CD14-positive monocyte (primary cell): Measurements from ENCODE around the gene AMOTL1. TPM values are rescaled to one million over a fixed set of nuclear protein-coding genes. Genes with fewer than 3 reads are reported as not detected.

Source experiments
- DNase-seq, 3 donors: peaks; one replicate each; pipeline ENCODE4 v3.0.0-alpha.2; 2011 to 2022
- H2AFZ ChIP-seq: 2 replicates; pipeline ENCODE4 v1.6.0; 2012; ENCODE audit warnings: mild to moderate bottlenecking, low read depth, low read length, inconsistent platforms; ENCODE audit not compliant: insufficient read depth, poor library complexity, severe bottlenecking
- H3K27ac ChIP-seq, 2 donors: 1 replicate in 1 of 2; 2 replicates in 1 of 2; pipeline ENCODE4 v1.5.1; 2012 to 2013; ENCODE audit warnings: low read length in 2 of 2, control low read depth in 1 of 2, inconsistent platforms in 1 of 2, low read depth in 1 of 2, mild to moderate bottlenecking in 1 of 2
- H3K27me3 ChIP-seq, 2 donors: one replicate each; pipeline versions ENCODE4 v1.6.0 to v1.6.1; 2011 to 2013; ENCODE audit warnings: low read length in 2 of 2; ENCODE audit not compliant: control insufficient read depth in 2 of 2, insufficient read depth in 2 of 2
- H3K36me3 ChIP-seq, 2 donors: replicated peaks in 1 of 2; 1 replicate in 1 of 2; 2 replicates in 1 of 2; pipeline versions ENCODE4 v1.5.1 to v1.6.1; 2012 to 2013; ENCODE audit warnings: low read length in 2 of 2, control low read depth in 1 of 2, inconsistent platforms in 1 of 2, mild to moderate bottlenecking in 1 of 2; ENCODE audit not compliant: insufficient read depth in 2 of 2, control insufficient read depth in 1 of 2
- H3K4me1 ChIP-seq, 2 donors: 1 replicate in 1 of 2; 2 replicates in 1 of 2; pipeline versions ENCODE4 v1.5.1 to v1.6.1; 2012 to 2013; ENCODE audit warnings: low read length in 2 of 2, control low read depth in 1 of 2, inconsistent platforms in 1 of 2, mild to moderate bottlenecking in 1 of 2, moderate library complexity in 1 of 2; ENCODE audit not compliant: insufficient read depth in 2 of 2, control insufficient read depth in 1 of 2
- H3K4me2 ChIP-seq: replicated peaks from 2 replicates; pipeline ENCODE3; 2012; ENCODE audit warnings: low read length, moderate library complexity, mild to moderate bottlenecking; ENCODE audit not compliant: poor library complexity, severe bottlenecking; ENCODE audit errors: extremely low read depth
- H3K4me3 ChIP-seq, 3 experiments: fragments of 200-600 bp in 1 of 3; sonication (generic) in 1 of 3; replicated peaks in 1 of 3; 1 replicate in 2 of 3; 2 replicates in 1 of 3; pipeline ENCODE4 v1.5.1; 2011 to 2013; ENCODE audit warnings: low read length in 3 of 3, mild to moderate bottlenecking in 3 of 3, control low read depth in 2 of 3, low read depth in 2 of 3, inconsistent platforms in 1 of 3, moderate library complexity in 1 of 3
- H3K79me2 ChIP-seq: 2 replicates; pipeline ENCODE4 v1.6.0; 2012; ENCODE audit warnings: mild to moderate bottlenecking, control low read depth, inconsistent platforms, low read length, moderate library complexity; ENCODE audit not compliant: insufficient read depth
- H3K9ac ChIP-seq: 2 replicates; pipeline ENCODE4 v1.6.0; 2017; ENCODE audit warnings: low read length, mild to moderate bottlenecking; ENCODE audit not compliant: insufficient read depth, poor library complexity, severe bottlenecking
- H3K9me3 ChIP-seq, 2 donors: replicated peaks in 1 of 2; 1 replicate in 1 of 2; 2 replicates in 1 of 2; pipeline versions ENCODE4 v1.5.1 to v1.6.1; 2012 to 2013; ENCODE audit warnings: low read length in 2 of 2, control low read depth in 1 of 2; ENCODE audit not compliant: control insufficient read depth in 1 of 2, insufficient read depth in 1 of 2
- H4K20me1 ChIP-seq: 2 replicates; pipeline ENCODE4 v1.6.0; 2012; ENCODE audit warnings: mild to moderate bottlenecking, low read length, control low read depth, moderate library complexity; ENCODE audit not compliant: insufficient read depth
- H3K27ac Mint-ChIP-seq, 7 donors: one replicate each; pipeline ENCODE4 v1.8.0; 2020; ENCODE audit warnings: mild to moderate bottlenecking in 7 of 7, mixed read lengths in 7 of 7, moderate library complexity in 6 of 7, inconsistent platforms in 2 of 7
- H3K27me3 Mint-ChIP-seq, 3 donors: one replicate each; pipeline ENCODE4 v1.8.0; 2021 to 2022; ENCODE audit warnings: low read depth in 3 of 3, mild to moderate bottlenecking in 3 of 3, mixed read lengths in 3 of 3, moderate library complexity in 3 of 3, inconsistent platforms in 1 of 3
- H3K36me3 Mint-ChIP-seq, 2 donors: one replicate each; pipeline ENCODE4 v1.8.0; 2020; ENCODE audit warnings: mixed read lengths in 2 of 2, inconsistent platforms in 1 of 2, mild to moderate bottlenecking in 1 of 2
- H3K4me1 Mint-ChIP-seq: one replicate; pipeline ENCODE4 v1.8.0; 2020; ENCODE audit warnings: mild to moderate bottlenecking, mixed read lengths
- H3K4me3 Mint-ChIP-seq, 2 donors: one replicate each; pipeline ENCODE4 v1.8.0; 2020; ENCODE audit warnings: mild to moderate bottlenecking in 2 of 2, mixed read lengths in 2 of 2, moderate library complexity in 1 of 2
- H3K9me3 Mint-ChIP-seq, 7 donors: one replicate each; pipeline ENCODE4 v1.8.0; 2020 to 2022; ENCODE audit warnings: mixed read lengths in 7 of 7, mild to moderate bottlenecking in 6 of 7, moderate library complexity in 6 of 7, inconsistent platforms in 2 of 7
- WGBS: methylation state at CpG from one replicate; pipeline ENCODE4 v1.1.5; 2013; ENCODE audit warnings: missing lambda C conversion rate; ENCODE audit not compliant: insufficient coverage; 5-methylcytosine and 5-hydroxymethylcytosine counted together
- intact Hi-C, 2 donors: fragments of 100-400 bp; cut with micrococcal nuclease; formaldehyde crosslinking; loops; one replicate each; pipeline versions ENCODE4 v1.15.0 to v1.15.1; 2023
- polyA plus RNA-seq, 3 donors: library from polyadenylated mRNA; depleted of rRNA in 1 of 3; unstranded in 2 of 3; stranded (reverse) in 1 of 3; fragments of 300-500 nt in 2 of 3; fragments of >200 nt in 1 of 3; fragmentation: Illumina TruSeq in 2 of 3; gene quantifications; 1 replicate in 2 of 3; 2 replicates in 1 of 3; pipeline ENCODE4 v1.2.3, GENCODE V29; 2012 to 2021
- TF ChIP-seq, protein P1 (sequence below): fragments of 200-600 bp; IDR thresholded peaks from one replicate; pipeline ENCODE4 v1.8.0; 2022; ENCODE audit warnings: antibody characterized with exemption, mild to moderate bottlenecking

Gene AMOTL1
- polyA plus RNA-seq, 3 donors, result 0.41 to 0.66 (median 0.46) TPM

DNA sequence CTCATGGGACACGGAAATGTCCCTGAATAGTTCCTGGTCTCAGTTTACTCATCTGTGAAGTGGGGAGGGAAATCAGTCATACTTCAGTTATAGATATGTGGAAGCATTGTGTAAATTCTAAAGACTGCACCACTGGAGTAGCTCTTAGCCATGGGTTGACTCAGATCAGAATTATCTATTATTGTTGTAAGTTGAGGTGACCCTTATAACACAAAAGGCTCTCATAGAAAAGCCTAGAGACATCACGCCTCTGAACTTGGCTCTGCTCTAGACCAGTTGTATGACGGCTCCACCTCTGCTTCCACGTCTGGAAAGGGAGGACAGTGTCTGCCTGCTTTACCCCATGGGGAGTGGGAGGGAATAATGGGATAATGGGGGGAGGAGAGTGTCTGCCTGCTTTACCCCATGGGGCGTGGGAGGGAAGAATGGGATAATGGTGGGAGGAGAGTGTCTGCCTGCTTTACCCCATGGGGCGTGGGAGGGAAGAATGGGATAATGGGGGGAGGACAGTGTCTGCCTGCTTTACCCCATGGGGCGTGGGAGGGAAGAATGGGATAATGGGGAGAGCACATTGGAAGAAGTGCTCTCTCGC, 98.2 kb downstream of the AMOTL1 start:
- H3K27ac ChIP-seq, result no peak overlapping the region
- H3K79me2 ChIP-seq, result no peaks in the 10 kb centered on the region
- Mint-ChIP-seq H3K4me3 (no peak overlapping the region), H3K27ac (no peak overlapping the region), H3K36me3 (peaks cover 39 to 56% of the 10 kb centered on the region in 2 donors), H3K4me1 (no peaks in the 10 kb centered on the region), H3K9me3 (no peaks in the 10 kb centered on the region), H3K27me3 (no peaks in the 10 kb centered on the region)
- H4K20me1 ChIP-seq, result no peaks in the 10 kb centered on the region
- H3K36me3 ChIP-seq, result peaks cover 2 to 49% of the 10 kb centered on the region in 2 donors
- H2AFZ ChIP-seq, result no peak overlapping the region
- no peaks in the 10 kb centered on the region for H3K9me3 ChIP-seq
- H3K4me1 ChIP-seq, result no peaks in the 10 kb centered on the region
- no peak for DNase-seq
- H3K9ac ChIP-seq, result no peak overlapping the region
- intact Hi-C loops, result no loop called here
- TF ChIP-seq, protein P1, sequence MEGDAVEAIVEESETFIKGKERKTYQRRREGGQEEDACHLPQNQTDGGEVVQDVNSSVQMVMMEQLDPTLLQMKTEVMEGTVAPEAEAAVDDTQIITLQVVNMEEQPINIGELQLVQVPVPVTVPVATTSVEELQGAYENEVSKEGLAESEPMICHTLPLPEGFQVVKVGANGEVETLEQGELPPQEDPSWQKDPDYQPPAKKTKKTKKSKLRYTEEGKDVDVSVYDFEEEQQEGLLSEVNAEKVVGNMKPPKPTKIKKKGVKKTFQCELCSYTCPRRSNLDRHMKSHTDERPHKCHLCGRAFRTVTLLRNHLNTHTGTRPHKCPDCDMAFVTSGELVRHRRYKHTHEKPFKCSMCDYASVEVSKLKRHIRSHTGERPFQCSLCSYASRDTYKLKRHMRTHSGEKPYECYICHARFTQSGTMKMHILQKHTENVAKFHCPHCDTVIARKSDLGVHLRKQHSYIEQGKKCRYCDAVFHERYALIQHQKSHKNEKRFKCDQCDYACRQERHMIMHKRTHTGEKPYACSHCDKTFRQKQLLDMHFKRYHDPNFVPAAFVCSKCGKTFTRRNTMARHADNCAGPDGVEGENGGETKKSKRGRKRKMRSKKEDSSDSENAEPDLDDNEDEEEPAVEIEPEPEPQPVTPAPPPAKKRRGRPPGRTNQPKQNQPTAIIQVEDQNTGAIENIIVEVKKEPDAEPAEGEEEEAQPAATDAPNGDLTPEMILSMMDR, result no peak
- H3K4me3 ChIP-seq, result no peak overlapping the region
- H3K27me3 ChIP-seq, result no peaks in the 10 kb centered on the region
- WGBS, result 98% methylated on average over 7 of the region's 8 CpGs
- H3K4me2 ChIP-seq, result no peak overlapping the region

DNA sequence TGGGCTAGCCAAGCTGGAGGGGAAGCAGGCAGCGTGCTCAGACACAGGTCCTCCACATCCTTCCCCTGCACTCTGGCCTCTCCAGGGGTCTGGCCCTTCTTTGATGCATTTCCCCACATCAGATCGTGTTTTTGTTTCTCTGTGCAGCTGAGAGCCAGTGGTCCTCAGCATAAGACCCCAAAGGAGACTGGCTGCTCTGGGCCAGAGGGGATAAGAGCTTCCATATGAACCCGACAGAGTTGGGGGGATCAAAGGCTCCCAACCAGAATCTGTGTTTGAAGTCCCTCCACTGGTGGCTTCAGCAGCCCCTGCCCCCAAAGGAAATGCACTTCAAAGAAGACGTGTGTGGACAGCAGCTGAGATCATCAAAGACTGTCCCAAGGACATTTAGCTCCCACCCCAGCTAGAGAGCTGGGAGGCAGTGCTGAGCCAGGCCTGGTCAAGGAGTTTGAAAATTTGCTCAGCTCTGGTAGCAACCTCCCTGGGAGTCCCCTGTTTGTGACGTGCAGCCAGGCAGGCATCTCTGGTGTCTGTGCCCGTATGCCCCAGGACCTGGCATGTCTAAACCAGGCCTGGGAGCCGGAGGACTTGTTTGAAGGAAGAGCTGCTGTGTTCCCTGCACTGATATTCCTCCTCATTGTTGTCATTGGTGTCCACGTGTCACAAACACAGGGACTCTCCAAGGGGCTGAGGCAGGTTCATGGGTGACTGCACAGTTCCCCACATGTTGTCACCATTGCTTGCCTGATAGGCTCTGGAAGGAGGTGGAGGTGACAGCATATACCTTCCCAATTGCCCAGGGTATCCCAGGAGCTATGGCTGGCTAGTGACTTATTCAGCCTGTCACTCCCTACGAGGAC, 99.0 kb downstream of the AMOTL1 start:
- intact Hi-C loops, result no loop called here
- no peak for DNase-seq
- Histone ChIP-seq H3K79me2 (no peaks in the 10 kb centered on the region), H4K20me1 (no peaks in the 10 kb centered on the region), H3K9ac (no peak overlapping the region), H3K27ac (no peak overlapping the region), H2AFZ (no peak overlapping the region), H3K36me3 (peaks cover 2 to 51% of the 10 kb centered on the region in 2 donors), H3K9me3 (no peaks in the 10 kb centered on the region), H3K4me2 (no peak overlapping the region), H3K27me3 (no peaks in the 10 kb centered on the region), H3K4me3 (no peak overlapping the region), H3K4me1 (no peaks in the 10 kb centered on the region)
- Mint-ChIP-seq H3K27me3 (no peaks in the 10 kb centered on the region), H3K27ac (peak overlapping the region in 3 of 7 donors; percentile 41 to 61 (median 43)), H3K4me3 (no peak overlapping the region), H3K9me3 (no peaks in the 10 kb centered on the region), H3K4me1 (no peaks in the 10 kb centered on the region), H3K36me3 (peaks cover 42 to 58% of the 10 kb centered on the region in 2 donors)
- WGBS, result 92% methylated on average over 9 of the region's 9 CpGs
- TF ChIP-seq, protein P1, result no peak
